Adipose tissue (tissue), 3 donors: ENCODE measurements around the gene IRF2BPL. TPM values are rescaled to one million over a fixed set of nuclear protein-coding genes. Genes with fewer than 3 reads are reported as not detected.

Experiments
- H3K27ac ChIP-seq: one replicate; pipeline ENCODE4 v1.5.1; 2013; ENCODE audit warnings: low read depth, low read length
- WGBS, 3 donors: extraction: QIAGEN DNeasy Blood & Tissue Kit; methylation state at CpG; one replicate each; pipeline ENCODE4 v1.1.7; 2013; 5-methylcytosine and 5-hydroxymethylcytosine counted together
- polyA plus RNA-seq, 3 donors: library from polyadenylated mRNA; stranded (reverse); fragments of 200-250 nt; gene quantifications; one replicate each; pipeline ENCODE4 v1.2.3, GENCODE V29; 2013
- donor health status: healthy with polysubstance abuse.
- donor health status: Bipolar disorder and iron deficiency.
- donor health status: healthy.

Gene IRF2BPL
- polyA plus RNA-seq, 3 donors = 13.7 to 53.2 (median 27.3) TPM

GRCh38 chr14:77058117-77058516 lies 29.6 kb upstream of the IRF2BPL start:
- 90 to 97% (median 90%) methylated on average over 9 of the region's 9 CpGs for WGBS, 3 donors
- H3K27ac ChIP-seq = no peak overlapping the region

- 85 to 90% (median 88%) methylated on average over 3 of the region's 3 CpGs for WGBS, 3 donors
- no peak overlapping the region for H3K27ac ChIP-seq
These were observed 27.5 kb upstream of the IRF2BPL start for GRCh38 chr14:77055981-77056380.

- 63 to 76% (median 64%) methylated on average over 5 of the region's 5 CpGs for WGBS, 3 donors
- H3K27ac ChIP-seq = no peak overlapping the region
These were observed 26.8 kb upstream of the IRF2BPL start for GRCh38 chr14:77055306-77055705.

- 35 to 47% (median 40%) methylated on average over 21 of the region's 21 CpGs for WGBS, 3 donors
- no peak overlapping the region for H3K27ac ChIP-seq
These were observed 24.7 kb upstream of the IRF2BPL start for GRCh38 chr14:77053046-77053841.

- 90 to 91% (median 90%) methylated on average over 8 of the region's 8 CpGs for WGBS, 3 donors
These were observed 24.0 kb upstream of the IRF2BPL start for GRCh38 chr14:77052281-77053044.

GRCh38 chr14:77051116-77051515 lies 22.6 kb upstream of the IRF2BPL start:
- no peak overlapping the region for H3K27ac ChIP-seq
- WGBS, 3 donors = 24 to 44% (median 25%) methylated on average over 11 of the region's 11 CpGs

More at GRCh38 chr14:77052281-77053044, 24.0 kb upstream of the IRF2BPL start:
- H3K27ac ChIP-seq = no peak overlapping the region

- H3K27ac ChIP-seq = no peak overlapping the region
- WGBS, 3 donors = 59 to 76% (median 66%) methylated on average over 3 of the region's 3 CpGs
These were observed 18.2 kb upstream of the IRF2BPL start for GRCh38 chr14:77046721-77047120.

- 38 to 63% (median 61%) methylated on average over 9 of the region's 9 CpGs for WGBS, 3 donors
- H3K27ac ChIP-seq = no peak overlapping the region
These were observed 17.0 kb upstream of the IRF2BPL start for GRCh38 chr14:77045238-77046162.

GRCh38 chr14:77044783-77045237 lies 16.3 kb upstream of the IRF2BPL start:
- WGBS, 3 donors = 24 to 30% (median 29%) methylated on average over 2 of the region's 2 CpGs
- H3K27ac ChIP-seq = no peak overlapping the region

- peak overlapping the region; percentile 98 for H3K27ac ChIP-seq
- WGBS, 3 donors = 63 to 66% (median 65%) methylated on average over 8 of the region's 8 CpGs
These were observed 15.5 kb upstream of the IRF2BPL start for GRCh38 chr14:77043984-77044485.

- H3K27ac ChIP-seq = peak overlapping the region; percentile 98
- WGBS, 3 donors = 20 to 40% (median 23%) methylated on average over 10 of the region's 10 CpGs
These were observed 14.9 kb upstream of the IRF2BPL start for GRCh38 chr14:77043177-77043983.

GRCh38 chr14:77041881-77042545 lies 13.5 kb upstream of the IRF2BPL start:
- H3K27ac ChIP-seq = peak overlapping the region; percentile 75
- 21 to 28% (median 25%) methylated on average over 14 of the region's 14 CpGs for WGBS, 3 donors

GRCh38 chr14:77040741-77041653 lies 12.5 kb upstream of the IRF2BPL start:
- WGBS, 3 donors = 19 to 23% (median 23%) methylated on average over 23 of the region's 23 CpGs
- peak overlapping the region; percentile 91 for H3K27ac ChIP-seq

- WGBS, 3 donors = 0% methylated on average over 26 of the region's 26 CpGs
- peak overlapping the region; percentile 91 for H3K27ac ChIP-seq
These were observed 11.7 kb upstream of the IRF2BPL start for GRCh38 chr14:77040059-77040740.

- 4 to 23% (median 21%) methylated on average over 10 of the region's 10 CpGs for WGBS, 3 donors
- H3K27ac ChIP-seq = peak overlapping the region; percentile 89
These were observed 11.0 kb upstream of the IRF2BPL start for GRCh38 chr14:77039285-77040058.
